IMR-90 (cell line): ENCODE results near the gene MTA1. TPM values are rescaled to one million over a fixed set of nuclear protein-coding genes. Genes with fewer than 3 reads are reported as not detected.

Experiments
- ATAC-seq: fragments of 200-7000 bp; cut with Tn5 transposase; 2 replicates; pipeline ENCODE4 v1.9.1; 2020; ENCODE audit warnings: low read depth, mild to moderate bottlenecking, moderate library complexity
- BruUV-seq: library from RNA; stranded (reverse); fragments of 400-500 nt; replicated peaks from 2 replicates; lab custom pipeline; 2021; lab: Mats Ljungman, UMichigan
- CTCF ChIA-PET: fragments of 300-600 bp; formaldehyde crosslinking; extraction: SDS; loops from one replicate; lab custom pipeline; 2021; ENCODE audit warnings: antibody characterized with exemption; lab: Yijun Ruan, JAX
- POLR2A ChIA-PET: fragments of 300-600 bp; sonication (Branson Sonifier 250); formaldehyde crosslinking; loops from one replicate; lab custom pipeline; 2022; ENCODE audit warnings: antibody characterized with exemption; ENCODE audit not compliant: unreplicated experiment; lab: Charles Lee
- DNase-seq: peaks from one replicate; pipeline ENCODE4 v3.0.0; 2013
- H2AFZ ChIP-seq: replicated peaks from 2 replicates; pipeline ENCODE3; 2013; ENCODE audit warnings: low read length, mild to moderate bottlenecking; ENCODE audit not compliant: poor library complexity
- H2AK5ac ChIP-seq: 2 replicates; pipeline ENCODE4 v1.6.1; 2013; ENCODE audit warnings: low read depth, low read length, inconsistent platforms
- H2AK9ac ChIP-seq: replicated peaks from 2 replicates; pipeline ENCODE3; 2013; ENCODE audit warnings: mild to moderate bottlenecking, low read depth, low read length, moderate library complexity; ENCODE audit not compliant: poor library complexity
- H2BK120ac ChIP-seq: 2 replicates; pipeline ENCODE4 v1.6.1; 2013; ENCODE audit warnings: low read depth, low read length, inconsistent platforms
- H2BK15ac ChIP-seq: 3 replicates; pipeline ENCODE4 v1.6.1; 2013; ENCODE audit warnings: low read depth, low read length, inconsistent platforms
- H2BK20ac ChIP-seq: 2 replicates; pipeline ENCODE4 v1.6.1; 2013; ENCODE audit warnings: low read depth, mild to moderate bottlenecking, inconsistent platforms, low read length, moderate library complexity
- H2BK5ac ChIP-seq: 2 replicates; pipeline ENCODE4 v1.6.1; 2013; ENCODE audit warnings: mild to moderate bottlenecking, low read depth, low read length, inconsistent platforms; ENCODE audit not compliant: poor library complexity, severe bottlenecking
- H3K14ac ChIP-seq: replicated peaks from 2 replicates; pipeline ENCODE4 v1.6.1; 2013; ENCODE audit warnings: low read depth, low read length, inconsistent platforms
- H3K18ac ChIP-seq: 2 replicates; pipeline ENCODE4 v1.6.1; 2013; ENCODE audit warnings: low read depth, low read length, control low read depth
- H3K23ac ChIP-seq: 2 replicates; pipeline ENCODE4 v1.6.1; 2013; ENCODE audit warnings: low read depth, low read length, inconsistent platforms
- H3K27ac ChIP-seq: 2 replicates; pipeline ENCODE4 v1.5.1; 2013; ENCODE audit warnings: mild to moderate bottlenecking, control low read depth, low read length; ENCODE audit not compliant: insufficient read depth
- H3K27me3 ChIP-seq: 2 replicates; pipeline ENCODE4 v1.6.1; 2013; ENCODE audit warnings: low read length; ENCODE audit not compliant: control insufficient read depth, insufficient read depth
- H3K36me3 ChIP-seq: 2 replicates; pipeline ENCODE4 v1.6.1; 2013; ENCODE audit warnings: low read length, mixed read lengths; ENCODE audit not compliant: control insufficient read depth, insufficient read depth
- H3K4ac ChIP-seq: 2 replicates; pipeline ENCODE4 v1.6.1; 2013; ENCODE audit warnings: low read depth, low read length, inconsistent platforms
- H3K4me1 ChIP-seq: 2 replicates; pipeline ENCODE4 v1.6.1; 2013; ENCODE audit warnings: low read length, mixed read lengths; ENCODE audit not compliant: control insufficient read depth, insufficient read depth
- H3K4me2 ChIP-seq: 2 replicates; pipeline ENCODE4 v1.6.1; 2013; ENCODE audit warnings: low read depth, mild to moderate bottlenecking, control low read depth, low read length, moderate library complexity
- H3K4me3 ChIP-seq: 2 replicates; pipeline ENCODE4 v1.5.1; 2013; ENCODE audit warnings: low read depth, mild to moderate bottlenecking, control low read depth, low read length, moderate library complexity; ENCODE audit not compliant: insufficient read depth
- H3K56ac ChIP-seq: 2 replicates; pipeline ENCODE4 v1.6.1; 2013; ENCODE audit warnings: low read length, inconsistent platforms; ENCODE audit not compliant: insufficient read depth; ENCODE audit errors: extremely low read depth
- H3K79me1 ChIP-seq, 2 experiments: 2 replicates each; pipeline ENCODE4 v1.6.1; 2013; ENCODE audit warnings: low read length in 2 of 2, inconsistent platforms in 1 of 2, low read depth in 1 of 2
- H3K9ac ChIP-seq: 2 replicates; pipeline ENCODE4 v1.6.1; 2013; ENCODE audit warnings: low read depth, low read length, control low read depth
- H3K9me1 ChIP-seq: 2 replicates; pipeline ENCODE4 v1.6.1; 2013; ENCODE audit warnings: low read length, inconsistent platforms; ENCODE audit not compliant: insufficient read depth
- H3K9me3 ChIP-seq: 2 replicates; pipeline ENCODE4 v1.6.1; 2013; ENCODE audit warnings: low read length; ENCODE audit not compliant: control insufficient read depth, insufficient read depth
- H4K20me1 ChIP-seq: 2 replicates; pipeline ENCODE4 v1.6.1; 2013; ENCODE audit warnings: low read length, inconsistent platforms; ENCODE audit not compliant: insufficient read depth
- H4K5ac ChIP-seq: 2 replicates; pipeline ENCODE4 v1.6.1; 2013; ENCODE audit warnings: mild to moderate bottlenecking, low read depth, low read length, control low read depth
- H4K8ac ChIP-seq, 2 experiments: 2 replicates each; pipeline ENCODE4 v1.6.1; 2013; ENCODE audit warnings: low read depth in 2 of 2, low read length in 2 of 2, control low read depth in 1 of 2, inconsistent platforms in 1 of 2
- H4K91ac ChIP-seq: 2 replicates; pipeline ENCODE4 v1.6.1; 2013; ENCODE audit warnings: low read depth, low read length, inconsistent platforms; ENCODE audit not compliant: insufficient read depth
- BHLHE40 ChIP-seq: fragments of 150-350 bp; IDR thresholded peaks from 2 replicates; pipeline ENCODE4 v1.6.1; 2016; ENCODE audit warnings: mild to moderate bottlenecking, low read depth, low read length
- CHD1 ChIP-seq: IDR thresholded peaks from 2 replicates; pipeline ENCODE4 v1.6.1; 2012; ENCODE audit warnings: low read depth, low read length, improper control_type of control experiment
- ELK1 ChIP-seq: fragments of 150-350 bp; IDR thresholded peaks from 2 replicates; pipeline ENCODE4 v1.6.1; 2016; ENCODE audit warnings: low read depth, mild to moderate bottlenecking, low read length, moderate library complexity, borderline replicate concordance
- FOS ChIP-seq: fragments of 150-350 bp; IDR thresholded peaks from 2 replicates; pipeline ENCODE4 v1.6.1; 2016; ENCODE audit warnings: low read depth, low read length
- MAZ ChIP-seq: IDR thresholded peaks from 2 replicates; pipeline ENCODE4 v1.6.1; 2012; ENCODE audit warnings: low read depth, mild to moderate bottlenecking, low read length, improper control_type of control experiment, moderate library complexity, borderline replicate concordance
- MXI1 ChIP-seq: IDR thresholded peaks from 2 replicates; pipeline ENCODE4 v1.6.1; 2012; ENCODE audit warnings: low read depth, mild to moderate bottlenecking, low read length, moderate library complexity, borderline replicate concordance
- SMC3 ChIP-seq: fragments of 150-350 bp; IDR thresholded peaks from 2 replicates; pipeline ENCODE4 v1.6.1; 2016; ENCODE audit warnings: low read depth, mild to moderate bottlenecking, antibody characterized with exemption, low read length, moderate library complexity
- WGBS, 2 experiments: methylation state at CpG; one replicate each; pipeline versions ENCODE4 v1.1.5 to v1.1.7; 2013; ENCODE audit warnings: missing lambda C conversion rate in 2 of 2; ENCODE audit not compliant: insufficient read length in 1 of 2; ENCODE audit errors: extremely low coverage in 2 of 2; 5-methylcytosine and 5-hydroxymethylcytosine counted together
- dilution Hi-C: fragments of 300-500 bp; cut with HindIII; formaldehyde crosslinking; loops from one replicate; pipeline ENCODE4 v1.14.3; 2018; ENCODE audit warnings: low sequenced_read_pairs; ENCODE audit not compliant: unreplicated experiment
- in situ Hi-C: fragments of 300-500 bp; cut with MboI; formaldehyde crosslinking; loops from 3 replicates; pipeline ENCODE4 v1.14.3; 2019; ENCODE audit warnings: low sequenced_read_pairs, inconsistent platforms, mixed read lengths
- intact Hi-C: fragments of 100-400 bp; cut with micrococcal nuclease; formaldehyde crosslinking; loops from 2 replicates; pipeline ENCODE4 v1.10.0; 2022
- polyA plus RNA-seq, 3 experiments: library from polyadenylated mRNA; depleted of rRNA; stranded (reverse); fragments of >200 nt; gene quantifications; 2 replicates each; pipeline ENCODE4 v1.2.3, GENCODE V29; 2012; ENCODE audit warnings: low replicate concordance in 1 of 3
- total RNA-seq: library from RNA; depleted of rRNA; stranded (reverse); fragments of >200 nt; gene quantifications from 2 replicates; pipeline ENCODE4 v1.2.3, GENCODE V29; 2012

The MTA1 gene
- total and polyA plus RNA-seq, 2 of the 4 experiments (the other 2 are of a cell fraction), result 21.5 to 61.6 TPM

DNA sequence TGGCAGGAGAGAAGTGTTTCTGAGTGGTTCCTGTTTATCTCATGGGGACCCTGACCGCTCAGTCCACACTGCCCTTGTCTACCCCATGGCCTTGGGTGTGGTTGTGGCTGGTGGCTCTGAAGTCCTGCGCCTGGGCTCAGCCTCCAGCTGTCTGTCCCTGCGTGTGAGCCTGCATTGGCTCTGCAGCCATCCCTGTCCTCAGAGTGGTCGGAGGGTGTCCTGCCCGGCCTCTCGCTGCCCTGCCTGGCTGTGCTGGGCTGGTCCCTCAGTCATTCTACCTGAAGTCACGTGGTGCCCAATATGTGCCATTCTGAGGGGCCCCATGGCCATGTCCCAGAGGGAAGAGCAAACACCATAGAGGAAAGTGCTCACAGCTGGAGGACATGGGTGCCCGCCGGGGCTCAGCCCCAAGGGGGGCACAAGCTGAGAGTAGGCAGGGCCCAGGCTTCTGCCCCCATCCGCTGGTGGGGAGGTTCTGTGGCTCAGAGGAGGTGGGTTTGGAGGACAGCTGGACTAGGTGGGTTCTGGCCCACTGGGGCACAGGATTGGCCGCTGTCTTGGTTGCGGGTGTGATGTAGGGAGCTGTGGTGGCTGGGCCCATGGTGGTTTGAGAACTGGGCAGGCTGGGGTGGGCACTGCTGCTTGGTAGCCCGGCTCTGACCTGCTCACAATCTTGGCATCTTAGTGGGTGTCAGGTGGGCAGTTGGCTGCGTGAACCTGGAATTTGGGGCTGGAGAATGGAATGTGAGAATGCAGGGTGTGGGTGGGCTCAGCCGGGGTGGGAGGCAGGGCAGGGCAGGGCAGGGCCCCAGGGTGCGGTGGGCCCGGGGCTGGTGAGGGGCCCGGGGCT is 83.0 kb downstream of the MTA1 start:
- Histone ChIP-seq H2BK20ac (no peak overlapping the region), H3K23ac (no peak overlapping the region), H3K4ac (no peak overlapping the region), H3K4me2 (no peak overlapping the region), H3K56ac (no peak overlapping the region), H3K27ac (no peak overlapping the region), H3K27me3 (no peaks in the 10 kb centered on the region; the same call in 1 of the 2 replicates), H3K18ac (no peak overlapping the region), H3K79me1 (no peaks in the 10 kb centered on the region), H2BK5ac (no peak overlapping the region), H3K14ac (no peak overlapping the region), H2AK5ac (no peak overlapping the region), H4K5ac (no peak overlapping the region), H3K9ac (no peak overlapping the region), H2AFZ (no peak overlapping the region), H4K91ac (no peak overlapping the region), H2BK120ac (no peak overlapping the region), H2BK15ac (no peak overlapping the region), H3K36me3 (no peaks in the 10 kb centered on the region), H4K20me1 (no peaks in the 10 kb centered on the region), H2AK9ac (no peak overlapping the region), H3K4me1 (no peaks in the 10 kb centered on the region), H3K9me3 (no peaks in the 10 kb centered on the region), H4K8ac (no peak overlapping the region), H3K4me3 (no peak overlapping the region), H3K9me1 (no peaks in the 10 kb centered on the region)
- WGBS, 2 experiments, result 79% methylated on average over 11 of the region's 18 CpGs; no CpG with 5 or more reads in 1 of the 2 experiments
- ChIA-PET POLR2A (no interaction called here), CTCF (no interaction called here)
- ATAC-seq (no peak), DNase-seq (no peak)
- in situ Hi-C loops (no loop called here), intact Hi-C loops (no loop called here), dilution Hi-C loops (no loop called here)
- no TSS peak for BruUV-seq
- TF ChIP-seq ELK1, result no peak
- no peak for TF ChIP-seq MAZ
- no peak for TF ChIP-seq BHLHE40
- TF ChIP-seq FOS, result no peak
- no peak for TF ChIP-seq SMC3
- no peak for TF ChIP-seq MXI1
- TF ChIP-seq CHD1, result no peak
